Calu3 (cell line): ENCODE data around the gene SLC25A40. TPM values are rescaled to one million over a fixed set of nuclear protein-coding genes. Genes with fewer than 3 reads are reported as not detected.

Experiments used
- BruUV-seq: library from RNA; stranded (reverse); fragments of 400-500 nt; replicated peaks from 2 replicates; lab custom pipeline; 2021; lab: Mats Ljungman, UMichigan
- CTCF ChIA-PET: fragments of 300-600 bp; sonication (Branson Sonifier 250); formaldehyde crosslinking; loops from one replicate; lab custom pipeline; 2022; ENCODE audit warnings: antibody characterized with exemption; lab: Charles Lee
- DNase-seq: peaks from one replicate; pipeline ENCODE4 v3.0.0; 2022
- H3K27ac Mint-ChIP-seq: one replicate; pipeline ENCODE4 v1.8.0; 2022; ENCODE audit warnings: mixed read lengths; ENCODE audit not compliant: unreplicated experiment
- H3K27me3 Mint-ChIP-seq: one replicate; pipeline ENCODE4 v1.8.0; 2022; ENCODE audit warnings: mixed read lengths; ENCODE audit not compliant: unreplicated experiment
- H3K36me3 Mint-ChIP-seq: one replicate; pipeline ENCODE4 v1.8.0; 2022; ENCODE audit warnings: mild to moderate bottlenecking, moderate library complexity, mixed read lengths; ENCODE audit not compliant: insufficient read depth, unreplicated experiment
- H3K4me1 Mint-ChIP-seq: one replicate; pipeline ENCODE4 v1.8.0; 2022; ENCODE audit warnings: mild to moderate bottlenecking, low read depth, mixed read lengths; ENCODE audit not compliant: unreplicated experiment
- H3K4me3 Mint-ChIP-seq: one replicate; pipeline ENCODE4 v1.8.0; 2022; ENCODE audit warnings: mild to moderate bottlenecking, low read depth, moderate library complexity, mixed read lengths; ENCODE audit not compliant: unreplicated experiment
- H3K9me3 Mint-ChIP-seq: one replicate; pipeline ENCODE4 v1.8.0; 2022; ENCODE audit warnings: low read depth, mixed read lengths; ENCODE audit not compliant: unreplicated experiment
- intact Hi-C: fragments of 100-400 bp; cut with micrococcal nuclease; formaldehyde crosslinking; loops from one replicate; pipeline ENCODE4 v1.10.0; 2022; ENCODE audit not compliant: unreplicated experiment
- total RNA-seq: library from RNA; stranded (reverse); gene quantifications from 2 replicates; pipeline ENCODE4 v1.2.3, GENCODE V29; 2022
- TF ChIP-seq, protein P1 (sequence below): fragments of 200-600 bp; IDR thresholded peaks from one replicate; pipeline ENCODE4 v1.8.0; 2022; ENCODE audit warnings: antibody characterized with exemption; ENCODE audit not compliant: unreplicated experiment

SLC25A40 gene
- total RNA-seq, 1 experiment from 2014 or later: 17.3 TPM

DNA sequence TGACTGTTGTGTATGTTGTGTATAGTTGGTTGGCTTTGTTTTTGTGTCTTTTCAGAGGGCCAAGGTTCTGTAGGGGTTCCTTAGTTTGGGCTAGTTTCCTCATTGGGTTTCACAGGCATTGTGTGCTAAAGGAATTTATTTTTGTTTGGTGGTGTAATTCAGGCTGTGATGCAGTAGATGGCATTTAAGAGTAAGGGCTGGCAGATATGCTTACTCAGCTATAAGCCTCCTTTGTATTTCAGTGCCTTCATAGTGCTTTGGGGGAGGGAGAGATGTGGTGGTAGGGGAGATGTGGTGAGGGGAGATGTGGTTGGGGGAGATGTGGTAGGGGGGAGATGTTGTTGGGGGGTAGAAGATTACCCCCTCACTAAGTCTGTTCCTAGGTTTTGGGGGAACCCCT, 91.7 kb downstream of the SLC25A40 start:
- no peak for DNase-seq
- intact Hi-C loops: no loop called here
- Mint-ChIP-seq H3K4me3 (no peak overlapping the region), H3K9me3 (no peaks in the 10 kb centered on the region), H3K27me3 (no peaks in the 10 kb centered on the region), H3K27ac (no peak overlapping the region), H3K36me3 (no peaks in the 10 kb centered on the region), H3K4me1 (no peaks in the 10 kb centered on the region)
- no TSS peak for BruUV-seq
- TF ChIP-seq, protein P1, sequence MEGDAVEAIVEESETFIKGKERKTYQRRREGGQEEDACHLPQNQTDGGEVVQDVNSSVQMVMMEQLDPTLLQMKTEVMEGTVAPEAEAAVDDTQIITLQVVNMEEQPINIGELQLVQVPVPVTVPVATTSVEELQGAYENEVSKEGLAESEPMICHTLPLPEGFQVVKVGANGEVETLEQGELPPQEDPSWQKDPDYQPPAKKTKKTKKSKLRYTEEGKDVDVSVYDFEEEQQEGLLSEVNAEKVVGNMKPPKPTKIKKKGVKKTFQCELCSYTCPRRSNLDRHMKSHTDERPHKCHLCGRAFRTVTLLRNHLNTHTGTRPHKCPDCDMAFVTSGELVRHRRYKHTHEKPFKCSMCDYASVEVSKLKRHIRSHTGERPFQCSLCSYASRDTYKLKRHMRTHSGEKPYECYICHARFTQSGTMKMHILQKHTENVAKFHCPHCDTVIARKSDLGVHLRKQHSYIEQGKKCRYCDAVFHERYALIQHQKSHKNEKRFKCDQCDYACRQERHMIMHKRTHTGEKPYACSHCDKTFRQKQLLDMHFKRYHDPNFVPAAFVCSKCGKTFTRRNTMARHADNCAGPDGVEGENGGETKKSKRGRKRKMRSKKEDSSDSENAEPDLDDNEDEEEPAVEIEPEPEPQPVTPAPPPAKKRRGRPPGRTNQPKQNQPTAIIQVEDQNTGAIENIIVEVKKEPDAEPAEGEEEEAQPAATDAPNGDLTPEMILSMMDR: no peak
- CTCF ChIA-PET: no interaction called here

Other genes starting within 250 kb of the SLC25A40 start
- 0.42 and 0.56 TPM in 2 replicates for gene RUNDC3B, start 248.0 kb downstream of the SLC25A40 start, total RNA-seq
- gene DBF4, start 133 bp upstream of the SLC25A40 start, total RNA-seq: 22.0 and 28.4 TPM in 2 replicates
- gene ADAM22, start 57.9 kb upstream of the SLC25A40 start, total RNA-seq: 3.0 and 3.2 TPM in 2 replicates